ENCODE measurements around the gene WNT11. TPM values are rescaled to one million over a fixed set of nuclear protein-coding genes. Genes with fewer than 3 reads are reported as not detected.

The WNT11 gene
- polyA plus RNA-seq, 1 donor (not counting 4 experiments of a cell fraction or from before 2014, with no cell fraction given) = not detected

DNA sequence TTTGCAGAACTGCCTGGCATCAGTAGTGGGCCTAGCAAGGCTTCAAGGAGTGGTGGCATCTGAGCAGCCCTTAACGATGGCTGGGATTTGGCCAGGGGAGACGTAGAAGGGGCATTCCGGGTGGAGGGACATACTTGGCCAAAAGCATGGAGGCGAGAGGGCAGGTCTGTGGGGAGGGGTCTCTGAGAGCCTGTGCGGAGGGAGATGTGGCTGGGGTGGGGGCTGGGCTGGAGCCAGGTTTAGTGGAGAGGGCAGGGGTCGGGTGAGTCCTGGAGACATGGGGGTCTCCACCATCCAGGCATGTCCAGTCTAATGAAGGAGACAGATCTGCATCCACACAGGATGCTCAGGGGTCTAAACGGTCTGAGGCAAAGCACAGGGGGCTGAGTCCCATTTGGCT lies 34.4 kb upstream of the WNT11 start:
- Histone ChIP-seq H3K9me1 (ENCODE audit: control insufficient read depth, extremely low read depth, insufficient read depth, low read length) (no peaks in the 10 kb centered on the region), H3K79me2 (ENCODE audit: control insufficient read depth, insufficient read depth, low read length) (no peaks in the 10 kb centered on the region), H3K4me2 (ENCODE audit: control insufficient read depth, extremely low read depth, insufficient read depth, low read depth, low read length) (no peak overlapping the region), H2AFZ (ENCODE audit: control insufficient read depth, low read length) (no peak overlapping the region), H3K9me3 (ENCODE audit: control insufficient read depth, low read depth, low read length) (no peaks in the 10 kb centered on the region), H3K9ac (ENCODE audit: control insufficient read depth, extremely low read depth, insufficient read depth, low read length) (no peak overlapping the region), H3K4me3 (ENCODE audit: control insufficient read depth in 2 of 3, extremely low read depth in 1 of 3, insufficient read depth in 2 of 3, low read depth in 1 of 3, low read length in 3 of 3) (no peak overlapping the region), H3K27ac (ENCODE audit: control insufficient read depth, insufficient read depth, low read length) (no peak overlapping the region), H3K36me3 (ENCODE audit: control insufficient read depth in 2 of 2, extremely low read depth in 1 of 2, insufficient read depth in 2 of 2, low read length in 2 of 2) (no peaks in the 10 kb centered on the region), H3K27me3 (ENCODE audit: control insufficient read depth, extremely low read depth, insufficient read depth, low read length) (peaks cover 26% of the 10 kb centered on the region), H4K20me1 (ENCODE audit: control insufficient read depth, extremely low read depth, insufficient read depth, low read length) (no peaks in the 10 kb centered on the region), H3K4me1 (ENCODE audit: control insufficient read depth, extremely low read depth, insufficient read depth, low read length) (no peaks in the 10 kb centered on the region)
- no peak for TF ChIP-seq EZH2 (IDR thresholded peaks at IDR 0.05; ENCODE audit: low read length)
- TF ChIP-seq, protein P1, sequence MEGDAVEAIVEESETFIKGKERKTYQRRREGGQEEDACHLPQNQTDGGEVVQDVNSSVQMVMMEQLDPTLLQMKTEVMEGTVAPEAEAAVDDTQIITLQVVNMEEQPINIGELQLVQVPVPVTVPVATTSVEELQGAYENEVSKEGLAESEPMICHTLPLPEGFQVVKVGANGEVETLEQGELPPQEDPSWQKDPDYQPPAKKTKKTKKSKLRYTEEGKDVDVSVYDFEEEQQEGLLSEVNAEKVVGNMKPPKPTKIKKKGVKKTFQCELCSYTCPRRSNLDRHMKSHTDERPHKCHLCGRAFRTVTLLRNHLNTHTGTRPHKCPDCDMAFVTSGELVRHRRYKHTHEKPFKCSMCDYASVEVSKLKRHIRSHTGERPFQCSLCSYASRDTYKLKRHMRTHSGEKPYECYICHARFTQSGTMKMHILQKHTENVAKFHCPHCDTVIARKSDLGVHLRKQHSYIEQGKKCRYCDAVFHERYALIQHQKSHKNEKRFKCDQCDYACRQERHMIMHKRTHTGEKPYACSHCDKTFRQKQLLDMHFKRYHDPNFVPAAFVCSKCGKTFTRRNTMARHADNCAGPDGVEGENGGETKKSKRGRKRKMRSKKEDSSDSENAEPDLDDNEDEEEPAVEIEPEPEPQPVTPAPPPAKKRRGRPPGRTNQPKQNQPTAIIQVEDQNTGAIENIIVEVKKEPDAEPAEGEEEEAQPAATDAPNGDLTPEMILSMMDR (optimal IDR thresholded peaks at IDR 0.05 in 1 of 3, IDR thresholded peaks at IDR 0.05 in 1 of 3, conservative IDR thresholded peaks at IDR 0.05 in 1 of 3; ENCODE audit: extremely low read depth in 1 of 3, insufficient read depth in 2 of 3, low read length in 3 of 3) = no peak
- FAIRE-seq = no peak
- DNase-seq (ENCODE audit: low read depth, low spot score) = no peak
- dilution Hi-C loops (cut with MboI; ENCODE audit: extremely low pct_ligation_motif_present, low sequenced_read_pairs) = no loop called here

DNA sequence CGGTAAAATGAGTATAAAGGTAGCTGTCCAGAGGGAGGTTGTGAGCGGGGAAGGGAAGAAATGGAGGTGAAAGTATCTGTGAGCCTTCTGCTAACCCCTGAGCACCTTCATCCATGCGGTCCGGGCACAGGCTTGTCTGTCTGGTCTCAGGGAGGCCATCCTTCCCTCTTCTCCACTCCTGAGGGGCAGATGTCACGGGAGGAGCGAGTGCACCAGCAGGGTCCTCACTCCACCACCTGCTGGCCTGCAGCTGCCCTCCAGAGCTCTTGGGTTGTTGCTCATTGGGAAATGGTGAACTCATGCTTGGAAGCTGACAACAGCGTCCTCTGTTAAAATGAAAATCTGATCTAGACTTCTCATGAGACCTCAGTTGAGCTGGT lies 33.8 kb upstream of the WNT11 start:
- Histone ChIP-seq H3K27me3 (ENCODE audit: control insufficient read depth, extremely low read depth, insufficient read depth, low read length) (peaks cover 26% of the 10 kb centered on the region), H3K36me3 (ENCODE audit: control insufficient read depth in 2 of 2, extremely low read depth in 1 of 2, insufficient read depth in 2 of 2, low read length in 2 of 2) (no peaks in the 10 kb centered on the region), H3K4me1 (ENCODE audit: control insufficient read depth, extremely low read depth, insufficient read depth, low read length) (no peaks in the 10 kb centered on the region), H3K9ac (ENCODE audit: control insufficient read depth, extremely low read depth, insufficient read depth, low read length) (no peak overlapping the region), H3K4me3 (ENCODE audit: control insufficient read depth in 2 of 3, extremely low read depth in 1 of 3, insufficient read depth in 2 of 3, low read depth in 1 of 3, low read length in 3 of 3) (no peak overlapping the region), H3K27ac (ENCODE audit: control insufficient read depth, insufficient read depth, low read length) (no peak overlapping the region), H3K9me1 (ENCODE audit: control insufficient read depth, extremely low read depth, insufficient read depth, low read length) (no peaks in the 10 kb centered on the region), H3K4me2 (ENCODE audit: control insufficient read depth, extremely low read depth, insufficient read depth, low read depth, low read length) (no peak overlapping the region), H2AFZ (ENCODE audit: control insufficient read depth, low read length) (no peak overlapping the region), H3K9me3 (ENCODE audit: control insufficient read depth, low read depth, low read length) (no peaks in the 10 kb centered on the region), H4K20me1 (ENCODE audit: control insufficient read depth, extremely low read depth, insufficient read depth, low read length) (no peaks in the 10 kb centered on the region), H3K79me2 (ENCODE audit: control insufficient read depth, insufficient read depth, low read length) (no peaks in the 10 kb centered on the region)
- FAIRE-seq (no peak), DNase-seq (ENCODE audit: low read depth, low spot score) (no peak)
- TF ChIP-seq EZH2 (IDR thresholded peaks at IDR 0.05; ENCODE audit: low read length) = no peak
- TF ChIP-seq, protein P1 (optimal IDR thresholded peaks at IDR 0.05 in 1 of 3, IDR thresholded peaks at IDR 0.05 in 1 of 3, conservative IDR thresholded peaks at IDR 0.05 in 1 of 3; ENCODE audit: extremely low read depth in 1 of 3, insufficient read depth in 2 of 3, low read length in 3 of 3) = no peak
- dilution Hi-C loops (cut with MboI; ENCODE audit: extremely low pct_ligation_motif_present, low sequenced_read_pairs) = no loop called here

Measured in keratinocyte (primary cell).